Mesodermal cell (in vitro differentiated cells): ENCODE results near the gene GULP1.
"Not testable (repeated sequence)": the region's sequence is repeated elsewhere in the genome, so short reads cannot be mapped to it uniquely, and the experiment has no call there.

Experiments used
- H3K27ac ChIP-seq: 2 replicates; pipeline ENCODE4 v1.7.0; 2013; ENCODE audit warnings: mild to moderate bottlenecking, low read depth, low read length, moderate library complexity; ENCODE audit not compliant: severe bottlenecking
- H3K36me3 ChIP-seq: 2 replicates; pipeline ENCODE4 v1.7.1; 2013; ENCODE audit warnings: mild to moderate bottlenecking, low read length, moderate library complexity; ENCODE audit not compliant: control insufficient read depth, insufficient read depth
- H3K4me1 ChIP-seq: one replicate; pipeline ENCODE4 v1.7.1; 2013; ENCODE audit warnings: mild to moderate bottlenecking, low read length; ENCODE audit not compliant: insufficient read depth, control insufficient read depth, poor library complexity, severe bottlenecking
- H3K4me3 ChIP-seq: 2 replicates; pipeline ENCODE4 v1.7.0; 2013; ENCODE audit warnings: low read length, control low read depth, mild to moderate bottlenecking; ENCODE audit not compliant: insufficient read depth, poor library complexity, severe bottlenecking; ENCODE audit errors: extremely low read depth
- H3K9me3 ChIP-seq: 2 replicates; pipeline ENCODE4 v1.7.1; 2013; ENCODE audit warnings: mild to moderate bottlenecking, low read length, moderate library complexity; ENCODE audit not compliant: control insufficient read depth
- WGBS, 2 experiments: methylation state at CpG; one replicate each; pipeline ENCODE4 v1.1.5; 2013; ENCODE audit warnings: missing lambda C conversion rate in 2 of 2; ENCODE audit not compliant: insufficient coverage in 2 of 2; 5-methylcytosine and 5-hydroxymethylcytosine counted together

GULP1 gene

GRCh38 chr2:188444106-188444835 lies 152.6 kb downstream of the GULP1 start:
- WGBS, 2 experiments, result no CpG with 5 or more reads among the region's 3 CpGs
- Histone ChIP-seq H3K36me3 (peaks cover 6% of the 10 kb centered on the region), H3K4me3 (no peak overlapping the region), H3K27ac (no peak overlapping the region), H3K9me3 (no peaks in the 10 kb centered on the region), H3K4me1 (no peaks in the 10 kb centered on the region)

DNA sequence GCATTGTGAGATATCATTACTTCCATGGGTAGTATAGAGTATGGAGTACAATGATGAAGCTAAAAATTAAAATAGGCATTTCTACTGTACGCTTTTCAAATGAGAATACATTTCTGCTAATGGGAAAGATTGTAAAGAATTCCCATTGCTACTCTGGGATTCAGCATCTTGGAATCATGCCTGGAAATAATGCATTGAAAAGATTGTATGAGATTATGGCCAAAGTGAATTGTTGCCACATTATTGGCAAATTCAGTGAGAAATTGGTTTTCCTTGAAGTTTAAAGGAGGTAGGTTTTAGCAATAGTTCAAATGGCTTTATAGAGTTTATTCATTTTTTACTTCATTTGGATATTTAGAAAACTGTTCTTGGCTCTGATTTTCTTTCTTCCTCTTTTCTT lies 157.9 kb downstream of the GULP1 start:
- no peak overlapping the region for H3K4me3 ChIP-seq
- 100% methylated on average over 1 of the region's 1 CpG for WGBS, 2 experiments
- H3K27ac ChIP-seq, result no peak overlapping the region
- H3K9me3 ChIP-seq, result peaks cover 14% of the 10 kb centered on the region
- no peaks in the 10 kb centered on the region for H3K4me1 ChIP-seq
- peaks cover 18% of the 10 kb centered on the region for H3K36me3 ChIP-seq

- Histone ChIP-seq H3K9me3 (peaks cover 14% of the 10 kb centered on the region), H3K36me3 (peaks cover 21% of the 10 kb centered on the region), H3K4me3 (no peak overlapping the region), H3K4me1 (no peaks in the 10 kb centered on the region), H3K27ac (no peak overlapping the region)
These were observed 158.3 kb downstream of the GULP1 start for GRCh38 chr2:188449971-188450370.

- Histone ChIP-seq H3K4me3 (no peak overlapping the region), H3K36me3 (peaks cover 21% of the 10 kb centered on the region), H3K9me3 (peaks cover 14% of the 10 kb centered on the region), H3K27ac (no peak overlapping the region), H3K4me1 (no peaks in the 10 kb centered on the region)
- WGBS, 2 experiments, result 83 to 95% methylated on average over 1 to 2 of the region's 2 CpGs
These were observed 159.2 kb downstream of the GULP1 start for GRCh38 chr2:188450732-188451483.

- Histone ChIP-seq H3K27ac (no peak overlapping the region), H3K9me3 (peaks cover 14% of the 10 kb centered on the region), H3K4me1 (no peaks in the 10 kb centered on the region), H3K36me3 (peaks cover 21% of the 10 kb centered on the region), H3K4me3 (no peak overlapping the region)
- WGBS, 2 experiments, result 86 to 100% methylated on average over 1 of the region's 1 CpG
These were observed 160.4 kb downstream of the GULP1 start for GRCh38 chr2:188452084-188452483.

DNA sequence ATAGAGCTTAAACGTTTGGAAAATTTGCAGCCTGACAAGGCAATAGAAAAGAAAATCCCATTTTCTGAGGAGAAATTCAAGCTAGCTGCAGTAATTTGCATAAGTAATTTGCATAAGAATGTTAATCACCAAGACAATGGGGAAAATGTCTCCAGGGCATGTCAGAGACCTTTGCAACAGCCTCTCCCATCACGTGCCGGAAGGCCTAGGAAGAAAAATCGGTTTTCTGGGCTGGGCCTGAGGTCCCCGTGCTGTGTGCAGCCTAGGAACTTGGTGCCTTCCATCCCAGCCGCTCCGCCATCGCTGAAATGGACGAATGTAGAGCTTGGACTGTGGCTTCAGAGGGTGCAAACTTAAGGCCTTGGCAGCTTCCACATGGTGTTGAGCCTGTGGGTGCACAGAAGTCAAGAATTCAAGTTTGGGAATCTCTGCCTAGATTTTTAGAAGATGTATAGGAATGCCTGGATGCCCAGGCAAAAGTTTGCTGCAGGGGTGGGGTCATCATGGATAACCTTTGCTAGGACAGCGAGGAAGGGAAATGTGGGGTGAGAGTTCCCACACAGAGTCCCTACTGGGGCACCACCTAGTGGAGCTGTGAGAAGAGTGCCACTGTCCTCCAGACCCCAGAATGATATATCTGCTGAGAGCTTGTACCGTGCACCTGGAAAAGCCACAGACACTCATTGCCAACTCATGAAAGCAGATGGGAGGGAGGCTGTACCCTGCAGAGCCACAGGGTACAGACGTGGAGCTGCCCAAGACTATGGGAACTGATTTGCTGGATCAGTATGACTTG lies 164.6 kb downstream of the GULP1 start:
- WGBS, 2 experiments, result 69 to 72% methylated on average over 10 to 11 of the region's 12 CpGs

DNA sequence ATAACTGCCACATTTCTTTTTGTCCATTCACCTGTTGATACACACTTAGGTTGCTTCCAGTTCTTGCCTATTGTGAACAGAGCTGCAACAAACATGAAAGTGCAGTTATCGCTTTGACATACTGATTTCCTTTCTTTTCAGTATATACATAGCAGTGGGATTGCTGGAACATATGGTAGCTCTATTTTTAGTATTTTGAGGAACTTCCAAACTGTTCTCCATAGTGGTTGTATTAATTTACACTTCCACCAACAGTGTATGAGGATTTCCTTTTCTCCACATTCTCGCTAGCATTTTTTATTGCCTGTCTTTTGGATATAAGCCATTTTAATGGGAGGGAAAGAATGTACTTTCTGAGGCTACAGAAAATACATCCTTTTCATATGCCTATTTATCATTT lies 167.4 kb downstream of the GULP1 start:
- no peak overlapping the region for H3K4me3 ChIP-seq
- no CpG with 5 or more reads among the region's 2 CpGs for WGBS, 2 experiments
- H3K9me3 ChIP-seq, result peaks cover 6% of the 10 kb centered on the region
- no peaks in the 10 kb centered on the region for H3K4me1 ChIP-seq
- no peak overlapping the region for H3K27ac ChIP-seq
- H3K36me3 ChIP-seq, result peaks cover 13% of the 10 kb centered on the region

More for the DNA sequence above, 164.6 kb downstream of the GULP1 start:
- H3K4me1 ChIP-seq, result no peaks in the 10 kb centered on the region
- H3K36me3 ChIP-seq, result peaks cover 20% of the 10 kb centered on the region
- H3K9me3 ChIP-seq, result peaks cover 14% of the 10 kb centered on the region
- H3K4me3 ChIP-seq, result no peak overlapping the region
- H3K27ac ChIP-seq, result no peak overlapping the region

GRCh38 chr2:188466078-188466477 lies 174.4 kb downstream of the GULP1 start:
- H3K9me3 ChIP-seq, result peaks cover 10% of the 10 kb centered on the region
- H3K4me3 ChIP-seq, H3K27ac ChIP-seq, H3K36me3 ChIP-seq, H3K4me1 ChIP-seq: not testable (repeated sequence)
- WGBS, 2 experiments, result 80 to 100% methylated on average over 1 of the region's 3 CpGs

- Histone ChIP-seq H3K4me3 (no peak overlapping the region), H3K36me3 (no peaks in the 10 kb centered on the region), H3K4me1 (no peaks in the 10 kb centered on the region), H3K9me3 (peaks cover 10% of the 10 kb centered on the region), H3K27ac (no peak overlapping the region)
- 100% methylated on average over 1 of the region's 1 CpG for WGBS, 2 experiments
These were observed 175.1 kb downstream of the GULP1 start for GRCh38 chr2:188466761-188467160.

DNA sequence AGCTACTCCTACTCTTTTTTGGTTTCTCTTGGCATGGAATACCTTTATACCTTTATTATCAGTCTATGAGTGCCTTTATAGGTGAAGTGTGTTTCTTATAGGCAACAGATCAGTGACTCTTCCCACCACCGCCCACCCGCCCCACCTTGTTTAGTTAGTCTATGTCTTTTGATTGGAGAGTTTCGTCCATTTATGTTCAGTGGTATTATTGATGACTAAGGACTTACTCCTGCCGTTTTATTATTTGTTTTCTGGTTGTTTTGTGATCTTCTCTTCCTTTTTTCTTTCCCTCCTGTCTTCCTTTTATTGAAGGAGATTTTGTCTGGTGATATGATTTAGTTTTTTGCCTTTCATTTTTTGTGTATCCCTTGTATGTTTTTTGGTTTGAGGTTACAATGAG lies 179.5 kb downstream of the GULP1 start:
- Histone ChIP-seq H3K9me3 (peaks cover 10% of the 10 kb centered on the region), H3K36me3 (no peaks in the 10 kb centered on the region), H3K4me1 (no peaks in the 10 kb centered on the region), H3K4me3 (no peak overlapping the region), H3K27ac (no peak overlapping the region)
- WGBS, 2 experiments, result no CpG with 5 or more reads among the region's 4 CpGs
